GM12864 (cell line): ENCODE data around the gene CNTN1.

Experiments used
- DNase-seq: peaks from one replicate; pipeline ENCODE4 v3.0.0-alpha.2; 2011; ENCODE audit warnings: low read depth
- H3K4me3 ChIP-seq: 2 replicates; pipeline ENCODE4 v1.5.1; 2011; ENCODE audit warnings: mild to moderate bottlenecking, low read depth, low read length, control low read depth
- CTCF ChIP-seq: IDR thresholded peaks from 2 replicates; pipeline ENCODE4 v1.5.1; 2011; ENCODE audit warnings: low read depth, mild to moderate bottlenecking, moderate library complexity, low read length, control low read depth, inconsistent platforms; ENCODE audit errors: missing control alignments

Gene CNTN1

GRCh38 chr12:41019461-41019860, 327.2 kb downstream of the CNTN1 start:
- DNase-seq = no peak
- no peak overlapping the region for H3K4me3 ChIP-seq
- TF ChIP-seq CTCF = no peak

GRCh38 chr12:41023836-41024235, 331.6 kb downstream of the CNTN1 start:
- DNase-seq = no peak
- no peak overlapping the region for H3K4me3 ChIP-seq
- no peak for TF ChIP-seq CTCF

- DNase-seq = no peak
- no peak for TF ChIP-seq CTCF
- H3K4me3 ChIP-seq = no peak overlapping the region
Measured at GRCh38 chr12:41026151-41026550, 333.9 kb downstream of the CNTN1 start.

- no peak overlapping the region for H3K4me3 ChIP-seq
- DNase-seq = no peak
- no peak for TF ChIP-seq CTCF
Measured at GRCh38 chr12:41032386-41032785, 340.1 kb downstream of the CNTN1 start.

GRCh38 chr12:41034686-41035085, 342.4 kb downstream of the CNTN1 start:
- H3K4me3 ChIP-seq = no peak overlapping the region
- no peak for TF ChIP-seq CTCF
- DNase-seq = no peak

GRCh38 chr12:41039461-41039860, 347.2 kb downstream of the CNTN1 start:
- no peak for TF ChIP-seq CTCF
- H3K4me3 ChIP-seq = no peak overlapping the region
- DNase-seq = no peak

- no peak for TF ChIP-seq CTCF
- H3K4me3 ChIP-seq = no peak overlapping the region
- no peak for DNase-seq
Measured at GRCh38 chr12:41045509-41045908, 353.3 kb downstream of the CNTN1 start.
